SH-SY5Y (cell line): ENCODE results near the gene MUC2.

Source experiments
- GATA2 ChIP-seq: IDR thresholded peaks from 2 replicates; pipeline ENCODE4 v1.6.1; 2011; ENCODE audit warnings: mild to moderate bottlenecking, low read depth, low read length
- GATA3 ChIP-seq: IDR thresholded peaks from 2 replicates; pipeline ENCODE4 v1.6.1; 2011; ENCODE audit warnings: low read depth, mild to moderate bottlenecking, low read length, moderate library complexity

GRCh38 chr11:1087961-1088926 is 13.6 kb downstream of the MUC2 start:
- TF ChIP-seq GATA3 (no peak), GATA2 (no peak)
